Upper lobe of right lung (tissue), 1 donor: ENCODE data around the gene PTOV1. TPM values are rescaled to one million over a fixed set of nuclear protein-coding genes. Genes with fewer than 3 reads are reported as not detected.

Source experiments
- ATAC-seq: fragments of 200-7000 bp; cut with Tn5 transposase; one replicate; pipeline ENCODE4 v1.9.1; 2020; ENCODE audit warnings: mild to moderate bottlenecking, moderate library complexity
- DNase-seq: peaks from one replicate; pipeline ENCODE4 v3.0.0-alpha.2; 2020
- H3K27ac ChIP-seq: fragments of 200-600 bp; one replicate; pipeline ENCODE4 v1.8.0; 2022
- H3K27me3 ChIP-seq: fragments of 200-600 bp; one replicate; pipeline ENCODE4 v1.8.0; 2022; ENCODE audit warnings: mild to moderate bottlenecking
- H3K36me3 ChIP-seq: fragments of 200-600 bp; one replicate; pipeline ENCODE4 v1.8.0; 2022
- H3K4me1 ChIP-seq: fragments of 200-600 bp; one replicate; pipeline ENCODE4 v1.8.0; 2022
- H3K4me3 ChIP-seq: fragments of 200-600 bp; one replicate; pipeline ENCODE4 v1.8.0; 2022; ENCODE audit warnings: mild to moderate bottlenecking
- H3K9me3 ChIP-seq: fragments of 200-600 bp; one replicate; pipeline ENCODE4 v1.8.0; 2022
- intact Hi-C: fragments of 100-400 bp; cut with DNase I; formaldehyde crosslinking; loops from one replicate; pipeline ENCODE4 v1.11.0; 2022
- microRNA-seq: library from miRNA; unstranded; fragments of <30 nt; microRNA quantifications from one replicate; pipeline ENCODE4 v1.2.0, GENCODE V29; 2020; ENCODE audit warnings: borderline microRNAs expressed
- total RNA-seq: library from RNA; stranded (reverse); fragmentation: NEBNext Ultra II Directional; extraction: Animal tissue kit (Norgen Biotek cat#: 25700); gene quantifications from one replicate; pipeline ENCODE4 v1.2.1, GENCODE V29; 2021
- TF ChIP-seq, protein P1 (sequence below): fragments of 200-600 bp; IDR thresholded peaks from one replicate; pipeline ENCODE4 v1.8.0; 2022; ENCODE audit warnings: antibody characterized with exemption
- donor health status: DM: no; HTN: yes; CAD: no; lungs with severe emphysema.

PTOV1 gene
- total RNA-seq, 1 donor from 2014 or later = 104 TPM

DNA sequence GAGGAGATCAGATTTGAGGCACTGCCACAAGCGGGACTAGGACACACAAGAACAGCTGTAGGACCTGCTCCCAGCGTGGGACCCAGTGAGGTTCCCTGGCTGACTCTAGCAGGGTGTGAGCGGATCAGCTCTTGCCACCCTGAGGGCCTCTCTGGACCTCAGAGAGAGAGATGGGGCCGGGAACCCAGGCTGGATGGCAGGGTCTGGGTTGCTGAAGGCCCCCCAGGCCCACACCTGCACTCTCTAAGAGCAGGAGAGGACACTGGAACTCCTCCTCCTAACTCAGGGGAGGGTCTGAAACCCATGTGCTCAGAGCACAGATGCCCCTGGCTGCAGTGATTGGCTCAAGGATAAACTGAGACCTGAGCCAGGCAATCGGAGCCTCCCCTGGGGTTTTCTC is 59.2 kb downstream of the PTOV1 start:
- no peak overlapping the region for H3K27ac ChIP-seq
- no peak for ATAC-seq
- TF ChIP-seq, protein P1, sequence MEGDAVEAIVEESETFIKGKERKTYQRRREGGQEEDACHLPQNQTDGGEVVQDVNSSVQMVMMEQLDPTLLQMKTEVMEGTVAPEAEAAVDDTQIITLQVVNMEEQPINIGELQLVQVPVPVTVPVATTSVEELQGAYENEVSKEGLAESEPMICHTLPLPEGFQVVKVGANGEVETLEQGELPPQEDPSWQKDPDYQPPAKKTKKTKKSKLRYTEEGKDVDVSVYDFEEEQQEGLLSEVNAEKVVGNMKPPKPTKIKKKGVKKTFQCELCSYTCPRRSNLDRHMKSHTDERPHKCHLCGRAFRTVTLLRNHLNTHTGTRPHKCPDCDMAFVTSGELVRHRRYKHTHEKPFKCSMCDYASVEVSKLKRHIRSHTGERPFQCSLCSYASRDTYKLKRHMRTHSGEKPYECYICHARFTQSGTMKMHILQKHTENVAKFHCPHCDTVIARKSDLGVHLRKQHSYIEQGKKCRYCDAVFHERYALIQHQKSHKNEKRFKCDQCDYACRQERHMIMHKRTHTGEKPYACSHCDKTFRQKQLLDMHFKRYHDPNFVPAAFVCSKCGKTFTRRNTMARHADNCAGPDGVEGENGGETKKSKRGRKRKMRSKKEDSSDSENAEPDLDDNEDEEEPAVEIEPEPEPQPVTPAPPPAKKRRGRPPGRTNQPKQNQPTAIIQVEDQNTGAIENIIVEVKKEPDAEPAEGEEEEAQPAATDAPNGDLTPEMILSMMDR = no peak
- H3K4me1 ChIP-seq = peaks cover 5% of the 10 kb centered on the region
- peaks cover 29% of the 10 kb centered on the region for H3K36me3 ChIP-seq
- no peak for DNase-seq
- H3K4me3 ChIP-seq = no peak overlapping the region
- no peaks in the 10 kb centered on the region for H3K27me3 ChIP-seq
- intact Hi-C loops = no loop called here
- H3K9me3 ChIP-seq = no peaks in the 10 kb centered on the region

Small RNA genes within 50 kb of the gene (microRNA-seq; reads per million reads assigned to microRNA genes)
- not detected for gene MIR4749
- 0.50 reads per million for gene MIR4750
- gene MIR6800 = not detected

Other genes with a start within 250 kb of the PTOV1 start
- 138 TPM for gene RRAS, start 211.0 kb upstream of the PTOV1 start, total RNA-seq
- gene SCAF1, start 208.9 kb upstream of the PTOV1 start, total RNA-seq = 67.9 TPM
- 86.4 TPM for gene IRF3, start 185.3 kb upstream of the PTOV1 start, total RNA-seq
- gene BCL2L12, start 185.2 kb upstream of the PTOV1 start, total RNA-seq = 15.8 TPM
- 90.8 TPM for gene PRMT1, start 173.9 kb upstream of the PTOV1 start, total RNA-seq
- gene ADM5, start 161.6 kb upstream of the PTOV1 start, total RNA-seq = 1.9 TPM
- gene CPT1C, start 160.0 kb upstream of the PTOV1 start, total RNA-seq = 6.1 TPM
- gene TSKS, start 87.9 kb upstream of the PTOV1 start, total RNA-seq = 0.43 TPM
- gene AP2A1, start 84.2 kb upstream of the PTOV1 start, total RNA-seq = 61.2 TPM
- gene FUZ, start 37.9 kb upstream of the PTOV1 start, total RNA-seq = 20.1 TPM
- 45.9 TPM for gene MED25, start 32.9 kb upstream of the PTOV1 start, total RNA-seq
- gene PNKP, start 16.4 kb downstream of the PTOV1 start, total RNA-seq = 83.2 TPM
- 29.4 TPM for gene AKT1S1, start 26.2 kb downstream of the PTOV1 start, total RNA-seq
- 57.1 TPM for gene TBC1D17, start 26.5 kb downstream of the PTOV1 start, total RNA-seq
- 1.8 TPM for gene IL4I1, start 45.7 kb downstream of the PTOV1 start, total RNA-seq
- 14.1 TPM for gene ATF5, start 78.0 kb downstream of the PTOV1 start, total RNA-seq
- 39.3 TPM for gene NUP62, start 78.3 kb downstream of the PTOV1 start, total RNA-seq
- 2.5 TPM for gene SIGLEC11, start 110.0 kb downstream of the PTOV1 start, total RNA-seq
- gene VRK3, start 174.2 kb downstream of the PTOV1 start, total RNA-seq = 39.5 TPM
- 8.4 TPM for gene ZNF473, start 174.8 kb downstream of the PTOV1 start, total RNA-seq